HepG2 (cell line): ENCODE results near the gene TRAK1. TPM values are rescaled to one million over a fixed set of nuclear protein-coding genes. Genes with fewer than 3 reads are reported as not detected.

Experiments
- ATAC-seq: fragments of 200-7000 bp; cut with Tn5 transposase; 3 replicates; pipeline ENCODE4 v1.9.1; 2020; ENCODE audit warnings: mild to moderate bottlenecking, moderate library complexity
- BruUV-seq: library from RNA; stranded (reverse); fragments of 400-500 nt; replicated peaks from 2 replicates; lab custom pipeline; 2021; lab: Mats Ljungman, UMichigan
- CTCF ChIA-PET: fragments of 300-600 bp; formaldehyde crosslinking; extraction: SDS; loops from one replicate; lab custom pipeline; 2021; ENCODE audit warnings: low total read pairs, inconsistent platforms, low intra/inter-chr PET ratio; lab: Yijun Ruan, JAX
- POLR2A ChIA-PET: fragments of 350-600 bp; sonication (Branson Sonifier 250); formaldehyde crosslinking; loops from one replicate; lab custom pipeline; 2020; ENCODE audit warnings: antibody characterized with exemption, inconsistent platforms; lab: Yijun Ruan, JAX
- DNase-seq: peaks from one replicate; pipeline ENCODE4 v3.0.0-alpha.2; 2015; ENCODE audit warnings: low spot score
- FAIRE-seq: peaks from 3 replicates; lab custom pipeline; 2011; peaks lifted over from hg19 to GRCh38; lab: Jason Lieb, UNC
- H2AFZ ChIP-seq: one replicate; pipeline ENCODE4 v1.6.1; 2011; ENCODE audit warnings: low read length, inconsistent platforms
- H3K27ac ChIP-seq: fragments of 300-600 bp; 3 replicates; pipeline ENCODE4 v1.8.0; 2011; ENCODE audit warnings: mixed run types, mild to moderate bottlenecking, mixed read lengths, low read length, inconsistent platforms; ENCODE audit not compliant: insufficient read depth; ENCODE audit errors: extremely low read length
- H3K27me3 ChIP-seq, 2 experiments: fragments of 200-600 bp in 1 of 2; 2 replicates in 1 of 2; 3 replicates in 1 of 2; pipeline versions ENCODE4 v1.6.0 to v1.8.0; 2011; ENCODE audit warnings: low read length in 2 of 2, mild to moderate bottlenecking in 2 of 2, moderate library complexity in 2 of 2, inconsistent platforms in 1 of 2; ENCODE audit not compliant: insufficient read depth in 2 of 2, control insufficient read depth in 1 of 2
- H3K36me3 ChIP-seq, 2 experiments: fragments of 200-600 bp in 1 of 2; replicated peaks in 1 of 2; 2 replicates in 1 of 2; 3 replicates in 1 of 2; pipeline versions ENCODE4 v1.5.1 to v1.8.0; 2011; ENCODE audit warnings: low read length in 2 of 2, inconsistent platforms in 1 of 2; ENCODE audit not compliant: insufficient read depth in 2 of 2, control insufficient read depth in 1 of 2
- H3K4me1 ChIP-seq: 2 replicates; pipeline ENCODE4 v1.5.1; 2012; ENCODE audit warnings: low read length, inconsistent platforms; ENCODE audit not compliant: insufficient read depth
- H3K4me2 ChIP-seq: 2 replicates; pipeline ENCODE4 v1.6.0; 2011; ENCODE audit warnings: low read depth, low read length, inconsistent platforms
- H3K4me3 ChIP-seq, 3 experiments: fragments of 200-600 bp in 1 of 3; sonication (generic), shearing (Covaris generic) in 1 of 3; replicated peaks in 1 of 3; 2 replicates each; pipeline ENCODE4 v1.5.1; 2011 to 2016; ENCODE audit warnings: low read length in 3 of 3, inconsistent platforms in 2 of 3, low read depth in 2 of 3, mild to moderate bottlenecking in 2 of 3, control low read depth in 1 of 3, mixed read lengths in 1 of 3; ENCODE audit not compliant: insufficient read depth in 1 of 3
- H3K79me2 ChIP-seq: one replicate; pipeline ENCODE4 v1.6.1; 2011; ENCODE audit warnings: low read length, inconsistent platforms; ENCODE audit not compliant: insufficient read depth
- H3K9ac ChIP-seq: 2 replicates; pipeline ENCODE4 v1.6.0; 2011; ENCODE audit warnings: mild to moderate bottlenecking, low read depth, low read length, inconsistent platforms; ENCODE audit not compliant: insufficient read depth
- H3K9me3 ChIP-seq: 2 replicates; pipeline ENCODE4 v1.5.1; 2012; ENCODE audit warnings: mild to moderate bottlenecking, low read length
- H4K20me1 ChIP-seq: 2 replicates; pipeline ENCODE4 v1.6.0; 2011; ENCODE audit warnings: inconsistent platforms, mild to moderate bottlenecking, low read length, moderate library complexity; ENCODE audit not compliant: insufficient read depth
- BORCS8-MEF2B ChIP-seq: sonication (generic); formaldehyde crosslinking; IDR thresholded peaks from 2 replicates; pipeline ENCODE4 v1.8.0; 2022; ENCODE audit warnings: mild to moderate bottlenecking, missing genetic modification reagents
- EZH2 ChIP-seq: conservative IDR thresholded peaks from 2 replicates; pipeline ENCODE4 v1.6.1; 2012; ENCODE audit warnings: mild to moderate bottlenecking, low read depth, low read length, moderate library complexity
- FOXA3 ChIP-seq: IDR thresholded peaks from 2 replicates; pipeline ENCODE4 v1.6.1; 2016; ENCODE audit warnings: missing genetic modification reagents, missing compliant biosample characterization
- HNF4G ChIP-seq, 2 experiments: sonication (generic) in 1 of 2; formaldehyde crosslinking in 1 of 2; IDR thresholded peaks; 2 replicates each; pipeline versions ENCODE4 v1.4.0 to v1.6.1; 2011 to 2020; ENCODE audit warnings: borderline replicate concordance in 2 of 2, low read depth in 2 of 2, mild to moderate bottlenecking in 2 of 2, low read length in 1 of 2, missing genetic modification reagents in 1 of 2, moderate library complexity in 1 of 2
- LCORL ChIP-seq, 2 experiments: fragments of 450-650 bp in 1 of 2; sonication (generic) in 1 of 2; formaldehyde crosslinking in 1 of 2; IDR thresholded peaks; 2 replicates each; pipeline versions ENCODE4 v1.5.0 to v1.6.1; 2017 to 2020; ENCODE audit warnings: antibody characterized with exemption in 1 of 2, missing genetic modification reagents in 1 of 2
- MATR3 ChIP-seq: sonication (generic); formaldehyde crosslinking; IDR thresholded peaks from 2 replicates; pipeline ENCODE4 v1.4.0; 2020; ENCODE audit warnings: missing genetic modification reagents
- TBX3 ChIP-seq: fragments of 450-650 bp; IDR thresholded peaks from 2 replicates; pipeline ENCODE4 v1.6.1; 2017; ENCODE audit warnings: antibody characterized with exemption, mild to moderate bottlenecking, inconsistent platforms, borderline replicate concordance
- ZMYM3 ChIP-seq: sonication (generic); formaldehyde crosslinking; IDR thresholded peaks from 2 replicates; pipeline ENCODE4 v1.5.1; 2020; ENCODE audit warnings: mild to moderate bottlenecking, missing genetic modification reagents
- ZNF124 ChIP-seq: sonication (generic); formaldehyde crosslinking; IDR thresholded peaks from 2 replicates; pipeline ENCODE4 v1.4.0; 2020; ENCODE audit warnings: missing genetic modification reagents
- ZNF20 ChIP-seq: sonication (generic); formaldehyde crosslinking; IDR thresholded peaks from 2 replicates; pipeline ENCODE4 v1.4.0; 2020; ENCODE audit warnings: mild to moderate bottlenecking, moderate library complexity, missing genetic modification reagents
- ZNF235 ChIP-seq: sonication (generic); formaldehyde crosslinking; IDR thresholded peaks from 2 replicates; pipeline ENCODE4 v1.8.1; 2023; ENCODE audit warnings: mild to moderate bottlenecking, missing genetic modification reagents, borderline replicate concordance
- ZNF563 ChIP-seq: sonication (generic); formaldehyde crosslinking; IDR thresholded peaks from 2 replicates; pipeline ENCODE4 v1.8.0; 2022; ENCODE audit warnings: mild to moderate bottlenecking, moderate library complexity, missing genetic modification reagents
- ZNF605 ChIP-seq: sonication (generic); formaldehyde crosslinking; IDR thresholded peaks from 2 replicates; pipeline ENCODE4 v1.8.0; 2022; ENCODE audit warnings: mild to moderate bottlenecking, missing genetic modification reagents
- WGBS: methylation state at CpG from one replicate; pipeline ENCODE4 v1.1.6; 2017; ENCODE audit warnings: low lambda C conversion rate; 5-methylcytosine and 5-hydroxymethylcytosine counted together
- in situ Hi-C: cut with HindIII; loops from 2 replicates; pipeline ENCODE4 v1.10.0; 2017; ENCODE audit warnings: low pct_unique_long_range_greater_than_20kb; ENCODE audit not compliant: extremely low pct_ligation_motif_present
- intact Hi-C: fragments of 100-400 bp; cut with micrococcal nuclease; formaldehyde crosslinking; loops from one replicate; pipeline ENCODE4 v1.10.0; 2022; ENCODE audit not compliant: unreplicated experiment
- polyA plus RNA-seq, 8 experiments: library from polyadenylated mRNA; depleted of rRNA in 3 of 8; stranded (reverse) in 7 of 8; unstranded in 1 of 8; fragments of >200 nt; fragmentation: Illumina TruSeq in 4 of 8; extraction: Trizol in 4 of 8; gene quantifications; 2 replicates each; pipeline versions ENCODE4 v1.2.1 to v1.2.3, GENCODE V29; 2011 to 2016; ENCODE audit warnings: low read depth in 4 of 8, missing spikeins in 1 of 8, mixed read lengths in 1 of 8; ENCODE audit not compliant: insufficient read depth in 1 of 8
- total RNA-seq, 5 experiments: library from RNA; depleted of rRNA; stranded (reverse); fragments of >200 nt; fragmentation: Illumina TruSeq; extraction: Trizol; gene quantifications; 2 replicates each; pipeline ENCODE4 v1.2.3, GENCODE V29; 2016; ENCODE audit warnings: low read depth in 1 of 5
- TF ChIP-seq, protein P1 (sequence below), 2 experiments: IDR thresholded peaks; 2 replicates each; pipeline ENCODE4 v1.6.1; 2011 to 2012; ENCODE audit warnings: low read length in 2 of 2, borderline replicate concordance in 1 of 2, low read depth in 1 of 2, mild to moderate bottlenecking in 1 of 2, moderate library complexity in 1 of 2
- TF ChIP-seq, protein P2 (sequence below): sonication (generic); formaldehyde crosslinking; IDR thresholded peaks from 2 replicates; pipeline ENCODE4 v1.8.0; 2022; ENCODE audit warnings: missing genetic modification reagents, mild to moderate bottlenecking, borderline replicate concordance
- TF ChIP-seq, protein P3 (sequence below): sonication (generic); formaldehyde crosslinking; conservative IDR thresholded peaks from 2 replicates; pipeline ENCODE4 v1.8.0; 2022; ENCODE audit warnings: mild to moderate bottlenecking, moderate library complexity, missing genetic modification reagents

Gene TRAK1
- total and polyA plus RNA-seq, 2 of the 13 experiments (the other 11 are each of a cell fraction or from before 2014, with no cell fraction given), result 20.5 to 46.6 TPM

DNA sequence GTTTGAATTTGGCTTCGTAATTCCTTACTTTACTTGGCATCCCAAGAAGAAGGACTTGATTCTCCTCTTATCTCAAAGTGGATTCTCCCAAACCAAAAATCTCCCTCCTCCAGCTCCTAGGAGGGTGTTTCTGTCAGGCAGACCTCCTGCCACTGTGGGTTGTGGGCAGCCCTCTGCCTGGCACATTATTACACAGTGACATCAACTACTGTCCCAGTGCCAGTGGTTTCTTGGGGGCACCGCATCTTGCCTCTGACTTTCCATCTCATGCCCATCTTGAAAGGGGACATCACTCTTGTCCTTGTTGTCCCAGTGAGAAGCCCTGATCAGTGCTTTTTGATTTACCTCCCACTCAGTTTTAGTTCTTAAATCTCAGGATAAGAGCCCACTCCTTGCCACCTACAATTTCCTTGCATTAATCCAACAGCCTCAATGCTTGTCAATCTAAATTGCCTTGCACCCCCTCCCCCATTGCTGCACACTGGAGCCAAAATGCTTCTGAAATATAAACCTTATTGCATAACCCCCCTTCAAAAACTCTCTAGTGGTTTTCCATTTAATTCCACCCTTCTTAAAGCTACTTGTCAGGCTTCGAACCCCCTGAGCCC lies 81.0 kb downstream of the TRAK1 start:
- in situ Hi-C loops (no loop called here), intact Hi-C loops (no loop called here)
- H3K4me2 ChIP-seq, result no peak overlapping the region
- H3K27ac ChIP-seq, result no peak overlapping the region
- WGBS, result 99% methylated on average over 3 of the region's 3 CpGs
- H3K4me1 ChIP-seq, result peaks cover 22% of the 10 kb centered on the region
- no peak overlapping the region for H3K9ac ChIP-seq
- H3K79me2 ChIP-seq, result peaks cover 70% of the 10 kb centered on the region
- H3K4me3 ChIP-seq, result no peak overlapping the region
- ChIA-PET CTCF (no interaction called here), POLR2A (no interaction called here)
- H3K27me3 ChIP-seq, result no peaks in the 10 kb centered on the region
- peaks cover 6 to 8% of the 10 kb centered on the region in 2 experiments; a peak in 3 of 5 replicates for H3K36me3 ChIP-seq
- no peaks in the 10 kb centered on the region for H3K9me3 ChIP-seq
- H4K20me1 ChIP-seq, result peaks cover 10% of the 10 kb centered on the region; the same call in 1 of the 2 replicates
- DNase-seq (no peak), ATAC-seq (no peak), FAIRE-seq (no peak)
- no peak overlapping the region for H2AFZ ChIP-seq
- no TSS peak for BruUV-seq
- TF ChIP-seq EZH2 (no peak), ZMYM3 (CRISPR knock-in tag) (no peak), LCORL (IDR thresholded peaks at IDR 0.05) (no peak), LCORL (CRISPR knock-in tag; IDR thresholded peaks at IDR 0.05) (no peak), ZNF605 (CRISPR knock-in tag) (no peak), ZNF20 (CRISPR knock-in tag) (no peak), ZNF235 (CRISPR knock-in tag) (no peak), ZNF563 (CRISPR knock-in tag) (no peak), TBX3 (no peak), BORCS8-MEF2B (CRISPR knock-in tag) (no peak), MATR3 (CRISPR knock-in tag) (no peak), HNF4G (IDR thresholded peaks at IDR 0.05; ENCODE audit: borderline replicate concordance, low read depth, low read length) (no peak), HNF4G (CRISPR knock-in tag; IDR thresholded peaks at IDR 0.05; ENCODE audit: borderline replicate concordance, low read depth) (no peak), ZNF124 (CRISPR knock-in tag) (no peak), FOXA3 (CRISPR knock-in tag) (no peak)
- TF ChIP-seq, protein P1, sequence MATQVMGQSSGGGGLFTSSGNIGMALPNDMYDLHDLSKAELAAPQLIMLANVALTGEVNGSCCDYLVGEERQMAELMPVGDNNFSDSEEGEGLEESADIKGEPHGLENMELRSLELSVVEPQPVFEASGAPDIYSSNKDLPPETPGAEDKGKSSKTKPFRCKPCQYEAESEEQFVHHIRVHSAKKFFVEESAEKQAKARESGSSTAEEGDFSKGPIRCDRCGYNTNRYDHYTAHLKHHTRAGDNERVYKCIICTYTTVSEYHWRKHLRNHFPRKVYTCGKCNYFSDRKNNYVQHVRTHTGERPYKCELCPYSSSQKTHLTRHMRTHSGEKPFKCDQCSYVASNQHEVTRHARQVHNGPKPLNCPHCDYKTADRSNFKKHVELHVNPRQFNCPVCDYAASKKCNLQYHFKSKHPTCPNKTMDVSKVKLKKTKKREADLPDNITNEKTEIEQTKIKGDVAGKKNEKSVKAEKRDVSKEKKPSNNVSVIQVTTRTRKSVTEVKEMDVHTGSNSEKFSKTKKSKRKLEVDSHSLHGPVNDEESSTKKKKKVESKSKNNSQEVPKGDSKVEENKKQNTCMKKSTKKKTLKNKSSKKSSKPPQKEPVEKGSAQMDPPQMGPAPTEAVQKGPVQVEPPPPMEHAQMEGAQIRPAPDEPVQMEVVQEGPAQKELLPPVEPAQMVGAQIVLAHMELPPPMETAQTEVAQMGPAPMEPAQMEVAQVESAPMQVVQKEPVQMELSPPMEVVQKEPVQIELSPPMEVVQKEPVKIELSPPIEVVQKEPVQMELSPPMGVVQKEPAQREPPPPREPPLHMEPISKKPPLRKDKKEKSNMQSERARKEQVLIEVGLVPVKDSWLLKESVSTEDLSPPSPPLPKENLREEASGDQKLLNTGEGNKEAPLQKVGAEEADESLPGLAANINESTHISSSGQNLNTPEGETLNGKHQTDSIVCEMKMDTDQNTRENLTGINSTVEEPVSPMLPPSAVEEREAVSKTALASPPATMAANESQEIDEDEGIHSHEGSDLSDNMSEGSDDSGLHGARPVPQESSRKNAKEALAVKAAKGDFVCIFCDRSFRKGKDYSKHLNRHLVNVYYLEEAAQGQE (IDR thresholded peaks at IDR 0.05; ENCODE audit: borderline replicate concordance in 1 of 2, low read depth in 1 of 2, low read length in 2 of 2), result no peak
- TF ChIP-seq, protein P2, sequence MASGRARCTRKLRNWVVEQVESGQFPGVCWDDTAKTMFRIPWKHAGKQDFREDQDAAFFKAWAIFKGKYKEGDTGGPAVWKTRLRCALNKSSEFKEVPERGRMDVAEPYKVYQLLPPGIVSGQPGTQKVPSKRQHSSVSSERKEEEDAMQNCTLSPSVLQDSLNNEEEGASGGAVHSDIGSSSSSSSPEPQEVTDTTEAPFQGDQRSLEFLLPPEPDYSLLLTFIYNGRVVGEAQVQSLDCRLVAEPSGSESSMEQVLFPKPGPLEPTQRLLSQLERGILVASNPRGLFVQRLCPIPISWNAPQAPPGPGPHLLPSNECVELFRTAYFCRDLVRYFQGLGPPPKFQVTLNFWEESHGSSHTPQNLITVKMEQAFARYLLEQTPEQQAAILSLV (CRISPR knock-in tag), result no peak
- TF ChIP-seq, protein P3, sequence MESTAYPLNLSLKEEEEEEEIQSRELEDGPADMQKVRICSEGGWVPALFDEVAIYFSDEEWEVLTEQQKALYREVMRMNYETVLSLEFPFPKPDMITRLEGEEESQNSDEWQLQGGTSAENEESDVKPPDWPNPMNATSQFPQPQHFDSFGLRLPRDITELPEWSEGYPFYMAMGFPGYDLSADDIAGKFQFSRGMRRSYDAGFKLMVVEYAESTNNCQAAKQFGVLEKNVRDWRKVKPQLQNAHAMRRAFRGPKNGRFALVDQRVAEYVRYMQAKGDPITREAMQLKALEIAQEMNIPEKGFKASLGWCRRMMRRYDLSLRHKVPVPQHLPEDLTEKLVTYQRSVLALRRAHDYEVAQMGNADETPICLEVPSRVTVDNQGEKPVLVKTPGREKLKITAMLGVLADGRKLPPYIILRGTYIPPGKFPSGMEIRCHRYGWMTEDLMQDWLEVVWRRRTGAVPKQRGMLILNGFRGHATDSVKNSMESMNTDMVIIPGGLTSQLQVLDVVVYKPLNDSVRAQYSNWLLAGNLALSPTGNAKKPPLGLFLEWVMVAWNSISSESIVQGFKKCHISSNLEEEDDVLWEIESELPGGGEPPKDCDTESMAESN (CRISPR knock-in tag), result no peak
